Measurements from ENCODE around the gene RSF1. TPM values are rescaled to one million over a fixed set of nuclear protein-coding genes. Genes with fewer than 3 reads are reported as not detected.

The RSF1 gene
- total RNA-seq, 1 donor, result 36.9 TPM

GRCh38 chr11:77725433-77725832, 95.1 kb downstream of the RSF1 start:
- DNase-seq (ENCODE audit: insufficient read length, low spot score, missing footprints), result no peak
- H3K36me3 ChIP-seq (ENCODE audit: insufficient read depth, low read length), result peaks cover 18% of the 10 kb centered on the region
- H4K20me1 ChIP-seq (ENCODE audit: insufficient read depth, low read length), result peaks cover 9% of the 10 kb centered on the region
- no peak for TF ChIP-seq CTCF (IDR thresholded peaks at IDR 0.05; ENCODE audit: extremely low read depth, low read depth, low read length)
- no peaks in the 10 kb centered on the region for H3K27me3 ChIP-seq (ENCODE audit: insufficient read depth, low read length)
- H3K4me3 ChIP-seq (ENCODE audit: insufficient read depth, low read length), result no peak overlapping the region
- peaks cover under 1% of the 10 kb centered on the region for H3K9me3 ChIP-seq (ENCODE audit: low read depth, low read length)
- H3K4me1 ChIP-seq (ENCODE audit: insufficient read depth, low read length), result no peaks in the 10 kb centered on the region
- H2AFZ ChIP-seq (ENCODE audit: low read length), result no peak overlapping the region
- peaks cover 4% of the 10 kb centered on the region for H3K79me2 ChIP-seq (ENCODE audit: insufficient read depth, low read length)
- H3K4me2 ChIP-seq (ENCODE audit: insufficient read depth, low read length), result no peak overlapping the region
- no peak overlapping the region for H3K27ac ChIP-seq (ENCODE audit: low read depth, low read length)

GRCh38 chr11:77724636-77725035, 95.9 kb downstream of the RSF1 start:
- H3K79me2 ChIP-seq (ENCODE audit: insufficient read depth, low read length), result peaks cover 4% of the 10 kb centered on the region
- no peak for TF ChIP-seq CTCF (IDR thresholded peaks at IDR 0.05; ENCODE audit: extremely low read depth, low read depth, low read length)
- no peak overlapping the region for H3K27ac ChIP-seq (ENCODE audit: low read depth, low read length)
- no peak overlapping the region for H3K4me3 ChIP-seq (ENCODE audit: insufficient read depth, low read length)
- no peaks in the 10 kb centered on the region for H3K9me3 ChIP-seq (ENCODE audit: low read depth, low read length)
- H3K36me3 ChIP-seq (ENCODE audit: insufficient read depth, low read length), result peaks cover 18% of the 10 kb centered on the region
- H3K4me1 ChIP-seq (ENCODE audit: insufficient read depth, low read length), result no peaks in the 10 kb centered on the region
- no peaks in the 10 kb centered on the region for H3K27me3 ChIP-seq (ENCODE audit: insufficient read depth, low read length)
- H2AFZ ChIP-seq (ENCODE audit: low read length), result no peak overlapping the region
- DNase-seq (ENCODE audit: insufficient read length, low spot score, missing footprints), result no peak
- H3K4me2 ChIP-seq (ENCODE audit: insufficient read depth, low read length), result no peak overlapping the region
- peaks cover 9% of the 10 kb centered on the region for H4K20me1 ChIP-seq (ENCODE audit: insufficient read depth, low read length)

- TF ChIP-seq CTCF (IDR thresholded peaks at IDR 0.05; ENCODE audit: extremely low read depth, low read depth, low read length), result no peak
- Histone ChIP-seq H3K27ac (ENCODE audit: low read depth, low read length) (no peak overlapping the region), H3K79me2 (ENCODE audit: insufficient read depth, low read length) (no peaks in the 10 kb centered on the region), H3K27me3 (ENCODE audit: insufficient read depth, low read length) (no peaks in the 10 kb centered on the region), H3K4me3 (ENCODE audit: insufficient read depth, low read length) (no peak overlapping the region), H2AFZ (ENCODE audit: low read length) (no peak overlapping the region), H3K9me3 (ENCODE audit: low read depth, low read length) (no peaks in the 10 kb centered on the region), H3K36me3 (ENCODE audit: insufficient read depth, low read length) (peaks cover 18% of the 10 kb centered on the region), H3K4me1 (ENCODE audit: insufficient read depth, low read length) (no peaks in the 10 kb centered on the region), H4K20me1 (ENCODE audit: insufficient read depth, low read length) (peaks cover 4% of the 10 kb centered on the region), H3K4me2 (ENCODE audit: insufficient read depth, low read length) (no peak overlapping the region)
- no peak for DNase-seq (ENCODE audit: insufficient read length, low spot score, missing footprints)
Measured at GRCh38 chr11:77723024-77723423, 97.5 kb downstream of the RSF1 start.

GRCh38 chr11:77710358-77710757, 110.2 kb downstream of the RSF1 start:
- Histone ChIP-seq H2AFZ (ENCODE audit: low read length) (no peak overlapping the region), H3K79me2 (ENCODE audit: insufficient read depth, low read length) (no peaks in the 10 kb centered on the region), H3K9me3 (ENCODE audit: low read depth, low read length) (no peaks in the 10 kb centered on the region), H4K20me1 (ENCODE audit: insufficient read depth, low read length) (peaks cover 8% of the 10 kb centered on the region), H3K4me3 (ENCODE audit: insufficient read depth, low read length) (no peak overlapping the region), H3K27ac (ENCODE audit: low read depth, low read length) (no peak overlapping the region), H3K27me3 (ENCODE audit: insufficient read depth, low read length) (no peaks in the 10 kb centered on the region), H3K36me3 (ENCODE audit: insufficient read depth, low read length) (no peaks in the 10 kb centered on the region), H3K4me2 (ENCODE audit: insufficient read depth, low read length) (no peak overlapping the region), H3K4me1 (ENCODE audit: insufficient read depth, low read length) (peaks cover 8% of the 10 kb centered on the region)
- DNase-seq (ENCODE audit: insufficient read length, low spot score, missing footprints), result no peak
- no peak for TF ChIP-seq CTCF (IDR thresholded peaks at IDR 0.05; ENCODE audit: extremely low read depth, low read depth, low read length)

All from osteoblast (primary cell).